HL-60/S4 (cell line): Measurements from ENCODE around the gene IGFN1.

ENCODE experiments used
- in situ Hi-C: fragments of 300-500 bp; cut with MboI; formaldehyde crosslinking; loops from 2 replicates; pipeline ENCODE4 v1.14.3; 2022; ENCODE audit warnings: low sequenced_read_pairs

The IGFN1 gene

GRCh38 chr1:201190624-201191051, at the start of gene IGFN1:
Gene IGFN1 (plus strand): TSS chr1:201190824. CDS start chr1:201193294, 2,470 bp downstream.
- in situ Hi-C loops, result no loop called here

- in situ Hi-C loops, result no loop called here
Measured at GRCh38 chr1:201140941-201141260, 49.7 kb upstream of the IGFN1 start.

- in situ Hi-C loops, result no loop called here
Measured at GRCh38 chr1:201141418-201141817, 49.2 kb upstream of the IGFN1 start.

GRCh38 chr1:201142011-201142848, 48.4 kb upstream of the IGFN1 start:
- in situ Hi-C loops, result no loop called here

GRCh38 chr1:201142849-201143725, 47.5 kb upstream of the IGFN1 start:
- in situ Hi-C loops, result no loop called here

- in situ Hi-C loops, result no loop called here
Measured at GRCh38 chr1:201143726-201144635, 46.6 kb upstream of the IGFN1 start.

- in situ Hi-C loops, result no loop called here
Measured at GRCh38 chr1:201144701-201145100, 45.9 kb upstream of the IGFN1 start.

- in situ Hi-C loops, result no loop called here
Measured at GRCh38 chr1:201145132-201145531, 45.5 kb upstream of the IGFN1 start.

- in situ Hi-C loops, result no loop called here
Measured at GRCh38 chr1:201145816-201146215, 44.8 kb upstream of the IGFN1 start.

GRCh38 chr1:201146626-201147390, 43.8 kb upstream of the IGFN1 start:
- in situ Hi-C loops, result no loop called here

GRCh38 chr1:201147396-201148015, 43.1 kb upstream of the IGFN1 start:
- in situ Hi-C loops, result no loop called here

GRCh38 chr1:201149400-201149799, 41.2 kb upstream of the IGFN1 start:
- in situ Hi-C loops, result no loop called here

GRCh38 chr1:201153474-201154388, 36.9 kb upstream of the IGFN1 start:
- in situ Hi-C loops, result no loop called here

- in situ Hi-C loops, result no loop called here
Measured at GRCh38 chr1:201154389-201155165, 36.0 kb upstream of the IGFN1 start, which contains the start of gene TMEM9. Gene TMEM9 (minus strand): TSS chr1:201154474. CDS start chr1:201153923, 551 bp downstream.

GRCh38 chr1:201155354-201155753, 35.3 kb upstream of the IGFN1 start:
- in situ Hi-C loops, result no loop called here

GRCh38 chr1:201156346-201156745, 34.3 kb upstream of the IGFN1 start:
- in situ Hi-C loops, result no loop called here

- in situ Hi-C loops, result no loop called here
Measured at GRCh38 chr1:201156819-201157218, 33.8 kb upstream of the IGFN1 start.

- in situ Hi-C loops, result no loop called here
Measured at GRCh38 chr1:201157949-201158348, 32.7 kb upstream of the IGFN1 start.
